ENCODE measurements around the gene RBM22. TPM values are rescaled to one million over a fixed set of nuclear protein-coding genes. Genes with fewer than 3 reads are reported as not detected.

The RBM22 gene
- total and polyA plus RNA-seq, 10 of the 15 experiments (the other 5 are each of a cell fraction or from before 2014, with no cell fraction given): 26.3 to 66.4 (median 43.0) TPM

- H3K27ac ChIP-seq (ENCODE audit: control insufficient read depth, insufficient read depth): no peak overlapping the region
- ChIA-PET POLR2A (no interaction called here), SMC1A (ENCODE audit: uncharacterized antibody, unreplicated experiment) (interaction anchor here (1.2 to 1.3 kb wide), 3 partner anchors 10 to 74 kb away, joined by 3 to 4 read pairs (median 3); no protein-coding TSS in a partner anchor), CTCF (interaction anchor here (0.7 to 1.8 kb wide), 3 partner anchors 10 to 31 kb away, joined by 3 to 6 read pairs (median 5); partner anchors contain the start of gene RBM22), RAD21 (ENCODE audit: unreplicated experiment) (no interaction called here)
- H2AFZ ChIP-seq (ENCODE audit: control insufficient read depth, low read depth, low read length): no peak overlapping the region
- no peaks in the 10 kb centered on the region for H3K27me3 ChIP-seq (replicated peaks in 1 of 2; ENCODE audit: control insufficient read depth in 2 of 2, insufficient read depth in 2 of 2, low read length in 1 of 2)
- H3K9me3 ChIP-seq (replicated peaks; ENCODE audit: control insufficient read depth, insufficient read depth, low read length): peaks cover 4% of the 10 kb centered on the region; the same call in 2 of the 3 replicates
- ATAC-seq (no peak), DNase-seq (ENCODE audit: low read depth, low spot score) (no peak), FAIRE-seq (no peak)
- H4K20me1 ChIP-seq (ENCODE audit: control insufficient read depth, insufficient read depth): no peaks in the 10 kb centered on the region
- no peak for TF ChIP-seq SMC3 (IDR thresholded peaks at IDR 0.05; ENCODE audit: borderline replicate concordance, low read length)
- no peak for TF ChIP-seq BRCA1 (IDR thresholded peaks at IDR 0.05; ENCODE audit: low read depth, low read length)
- no peak for TF ChIP-seq SMAD1 (IDR thresholded peaks at IDR 0.05; ENCODE audit: low read depth, partially characterized antibody)
- TF ChIP-seq JUNB (IDR thresholded peaks at IDR 0.05): no peak
- TF ChIP-seq SREBF2 (IDR thresholded peaks at IDR 0.05; ENCODE audit: low read length): no peak
- no peak for TF ChIP-seq CREM (IDR thresholded peaks at IDR 0.05; ENCODE audit: low read depth)
- TF ChIP-seq STAT1 (conservative IDR thresholded peaks at IDR 0.05): no peak
- no peak for TF ChIP-seq TAF1 (IDR thresholded peaks at IDR 0.05; ENCODE audit: borderline replicate concordance, low read depth, low read length)
- no peak for TF ChIP-seq FOXM1 (IDR thresholded peaks at IDR 0.05; ENCODE audit: low read depth, low read length)
- no peak for TF ChIP-seq RAD51 (IDR thresholded peaks at IDR 0.05)
- TF ChIP-seq PML (IDR thresholded peaks at IDR 0.05; ENCODE audit: low read length): no peak
- no peak for TF ChIP-seq E2F8 (IDR thresholded peaks at IDR 0.05; ENCODE audit: low read depth, partially characterized antibody)
- no peak for TF ChIP-seq ETV6 (conservative IDR thresholded peaks at IDR 0.05 in 1 of 2, IDR thresholded peaks at IDR 0.05 in 1 of 2; ENCODE audit: borderline replicate concordance in 1 of 2, low read depth in 1 of 2)
- no peak for TF ChIP-seq TCF12 (IDR thresholded peaks at IDR 0.05; ENCODE audit: low read depth, low read length)
- TF ChIP-seq SIX5 (IDR thresholded peaks at IDR 0.05; ENCODE audit: low read depth, low read length, severe bottlenecking): no peak
- TF ChIP-seq MEF2A (IDR thresholded peaks at IDR 0.05; ENCODE audit: insufficient read depth, low read depth, low read length): no peak
- TF ChIP-seq ZNF622 (IDR thresholded peaks at IDR 0.05): no peak
- TF ChIP-seq MEF2B (IDR thresholded peaks at IDR 0.05; ENCODE audit: partially characterized antibody, poor library complexity, severe bottlenecking): no peak
- no peak for TF ChIP-seq FOS (IDR thresholded peaks at IDR 0.05; ENCODE audit: borderline replicate concordance, extremely low read depth, insufficient read length)
- no peak for TF ChIP-seq NFIC (IDR thresholded peaks at IDR 0.05; ENCODE audit: low read depth, low read length)
- 98% methylated on average over 6 of the region's 6 CpGs for WGBS (ENCODE audit: insufficient coverage, insufficient replicate concordance, low lambda C conversion rate, missing lambda C conversion rate)
- peaks cover 14% of the 10 kb centered on the region for H3K4me1 ChIP-seq (ENCODE audit: control insufficient read depth, insufficient read depth, low read length)
- H3K4me2 ChIP-seq (ENCODE audit: control insufficient read depth, insufficient read depth): no peak overlapping the region
- H3K4me3 ChIP-seq: no peak overlapping the region
- intact Hi-C loops (cut with micrococcal nuclease; ENCODE audit: unreplicated experiment) (no loop called here), in situ Hi-C loops (cut with MboI) (no loop called here)
- H3K36me3 ChIP-seq (ENCODE audit: control insufficient read depth in 2 of 2, insufficient read depth in 2 of 2, low read length in 1 of 2): peaks cover 1 to 15% of the 10 kb centered on the region in 2 experiments
- no peak overlapping the region for H3K9ac ChIP-seq (ENCODE audit: control insufficient read depth, insufficient read depth, low read length)
- no TSS peak for BruUV-seq (replicated peaks)
- peaks cover 13% of the 10 kb centered on the region for H3K79me2 ChIP-seq (ENCODE audit: control insufficient read depth, insufficient read depth, low read length)
Measured at GRCh38 chr5:150731669-150732242, 30.9 kb upstream of the RBM22 start.
